K562 (cell line): ENCODE data around the gene AMMECR1. TPM values are rescaled to one million over a fixed set of nuclear protein-coding genes. Genes with fewer than 3 reads are reported as not detected.

ENCODE experiments used
- ATAC-seq: fragments of 200-7000 bp; cut with Tn5 transposase; 3 replicates; pipeline ENCODE4 v1.9.1; 2020; ENCODE audit warnings: moderate library complexity
- BruUV-seq: library from RNA; stranded (reverse); fragments of 400-500 nt; replicated peaks from 2 replicates; lab custom pipeline; 2021; lab: Mats Ljungman, UMichigan
- CTCF ChIA-PET: fragments of 300-600 bp; formaldehyde crosslinking; extraction: SDS; loops from one replicate; lab custom pipeline; 2021; ENCODE audit warnings: low intra/inter-chr PET ratio; lab: Yijun Ruan, JAX
- POLR2A ChIA-PET: fragments of 300-600, 350-650 bp; sonication (Branson Sonifier 250); formaldehyde crosslinking; extraction: SDS; loops from one replicate; lab custom pipeline; 2021; ENCODE audit warnings: antibody characterized with exemption, inconsistent platforms; lab: Yijun Ruan, JAX
- DNase-seq, 4 experiments: peaks; one replicate each; pipeline versions ENCODE4 v3.0.0 to v3.0.0-alpha.2; 2011 to 2018; ENCODE audit warnings: low spot score in 3 of 4, mixed read lengths in 3 of 4; ENCODE audit errors: extremely low read depth in 1 of 4
- FAIRE-seq: peaks from 2 replicates; lab custom pipeline; 2011; peaks lifted over from hg19 to GRCh38; lab: Jason Lieb, UNC
- H2AFZ ChIP-seq: 2 replicates; pipeline ENCODE4 v1.6.0; 2011; ENCODE audit warnings: low read depth, low read length, control low read depth, inconsistent platforms
- H3K27ac ChIP-seq: fragments of 200-600 bp; 3 replicates; pipeline ENCODE4 v1.8.0; 2011; ENCODE audit warnings: low read depth, mild to moderate bottlenecking, control low read depth, inconsistent platforms, low read length, moderate library complexity, mixed read lengths; ENCODE audit errors: extremely low read depth
- H3K27me3 ChIP-seq, 2 experiments: fragments of 300-600 bp in 1 of 2; 2 replicates in 1 of 2; 3 replicates in 1 of 2; pipeline versions ENCODE4 v1.6.0 to v1.8.0; 2011; ENCODE audit warnings: inconsistent platforms in 2 of 2, low read length in 2 of 2, mild to moderate bottlenecking in 1 of 2, mixed read lengths in 1 of 2, moderate library complexity in 1 of 2; ENCODE audit not compliant: control insufficient read depth in 2 of 2, insufficient read depth in 2 of 2
- H3K36me3 ChIP-seq: fragments of 300-600 bp; 3 replicates; pipeline ENCODE4 v1.8.0; 2011; ENCODE audit warnings: mild to moderate bottlenecking, low read length, inconsistent platforms; ENCODE audit not compliant: control insufficient read depth, insufficient read depth
- H3K4me1 ChIP-seq, 2 experiments: fragments of 200-600 bp in 1 of 2; replicated peaks in 1 of 2; 2 replicates in 1 of 2; 3 replicates in 1 of 2; pipeline versions ENCODE4 v1.5.1 to v1.8.0; 2011; ENCODE audit warnings: inconsistent platforms in 2 of 2, low read length in 2 of 2, mild to moderate bottlenecking in 1 of 2, mixed read lengths in 1 of 2, moderate library complexity in 1 of 2; ENCODE audit not compliant: control insufficient read depth in 2 of 2, insufficient read depth in 2 of 2
- H3K4me2 ChIP-seq: 2 replicates; pipeline ENCODE4 v1.6.1; 2011; ENCODE audit warnings: low read length, control low read depth, inconsistent platforms, mixed read lengths; ENCODE audit not compliant: insufficient read depth
- H3K4me3 ChIP-seq: fragments of 200-600 bp; sonication (generic), shearing (Covaris generic); 2 replicates; pipeline ENCODE4 v1.5.1; 2016; ENCODE audit warnings: control low read depth, inconsistent platforms
- H3K79me2 ChIP-seq: fragments of 200-600 bp; 3 replicates; pipeline ENCODE4 v1.8.0; 2011; ENCODE audit warnings: low read length, inconsistent platforms; ENCODE audit not compliant: control insufficient read depth, insufficient read depth
- H3K9ac ChIP-seq, 2 experiments: 2 replicates each; pipeline versions ENCODE4 v1.6.0 to v1.6.1; 2011; ENCODE audit warnings: low read depth in 2 of 2, low read length in 2 of 2, control low read depth in 1 of 2, inconsistent platforms in 1 of 2, mild to moderate bottlenecking in 1 of 2, mixed read lengths in 1 of 2; ENCODE audit not compliant: insufficient read depth in 1 of 2
- H3K9me1 ChIP-seq: one replicate; pipeline ENCODE4 v1.6.0; 2011; ENCODE audit warnings: inconsistent platforms, mild to moderate bottlenecking, low read length, moderate library complexity; ENCODE audit not compliant: control insufficient read depth, insufficient read depth
- H3K9me3 ChIP-seq: replicated peaks from 2 replicates; pipeline ENCODE4 v1.5.1; 2011; ENCODE audit warnings: low read depth, low read length, inconsistent platforms; ENCODE audit not compliant: control insufficient read depth, insufficient read depth
- H4K20me1 ChIP-seq: replicated peaks from 2 replicates; pipeline ENCODE4 v1.6.1; 2011; ENCODE audit warnings: low read length, inconsistent platforms, mixed read lengths; ENCODE audit not compliant: control insufficient read depth, insufficient read depth
- ATF2 ChIP-seq: sonication (generic); formaldehyde crosslinking; IDR thresholded peaks from 2 replicates; pipeline ENCODE4 v1.8.1; 2022; ENCODE audit warnings: missing genetic modification reagents
- BRD9 ChIP-seq: fragments of 450-650 bp; IDR thresholded peaks from 2 replicates; pipeline ENCODE4 v1.6.1; 2018; ENCODE audit warnings: low read depth; ENCODE audit not compliant: partially characterized antibody
- DACH1 ChIP-seq: fragments of 450-650 bp; IDR thresholded peaks from 2 replicates; pipeline ENCODE4 v1.6.1; 2018; ENCODE audit not compliant: partially characterized antibody
- E2F1 ChIP-seq: sonication (generic); formaldehyde crosslinking; IDR thresholded peaks from 2 replicates; pipeline ENCODE4 v1.8.1; 2023; ENCODE audit warnings: mild to moderate bottlenecking, missing genetic modification reagents, moderate library complexity
- HDAC3 ChIP-seq: fragments of 450-650 bp; IDR thresholded peaks from 2 replicates; pipeline ENCODE4 v1.6.1; 2018; ENCODE audit warnings: borderline replicate concordance, mild to moderate bottlenecking, moderate library complexity; ENCODE audit not compliant: partially characterized antibody
- HDGF ChIP-seq: fragments of 450-650 bp; IDR thresholded peaks from 2 replicates; pipeline ENCODE4 v1.6.1; 2016
- NONO ChIP-seq, 2 experiments: fragments of 200-400 bp in 1 of 2; fragments of 450-650 bp in 1 of 2; formaldehyde crosslinking in 1 of 2; IDR thresholded peaks; 2 replicates each; pipeline ENCODE4 v1.6.1; 2017; ENCODE audit warnings: low read depth in 2 of 2, mild to moderate bottlenecking in 2 of 2, moderate library complexity in 2 of 2, low read length in 1 of 2
- TCF3 ChIP-seq: sonication (generic); formaldehyde crosslinking; IDR thresholded peaks from 2 replicates; pipeline ENCODE4 v1.4.0; 2020; ENCODE audit warnings: mild to moderate bottlenecking, missing genetic modification reagents
- TFAM ChIP-seq: fragments of 250-450 bp; sonication (Bioruptor Pico); conservative IDR thresholded peaks from 2 replicates; pipeline ENCODE4 v1.5.0; 2021; ENCODE audit warnings: mild to moderate bottlenecking, moderate library complexity
- ZC3H8 ChIP-seq: fragments of 450-650 bp; IDR thresholded peaks from 2 replicates; pipeline ENCODE4 v1.6.1; 2017
- ZFPM2 ChIP-seq: fragments of 250-450 bp; sonication (Bioruptor Pico); IDR thresholded peaks from 2 replicates; pipeline ENCODE4 v1.5.1; 2022; ENCODE audit warnings: mild to moderate bottlenecking
- ZNF274 ChIP-seq: IDR thresholded peaks from 2 replicates; pipeline ENCODE4 v1.6.1; 2011; ENCODE audit warnings: low read depth, mild to moderate bottlenecking, low read length, moderate library complexity, borderline replicate concordance
- ZNF384 ChIP-seq: IDR thresholded peaks from 2 replicates; pipeline ENCODE4 v1.6.1; 2012; ENCODE audit warnings: low read depth, low read length, improper control_type of control experiment
- ZNF583 ChIP-seq: fragments of 250-450 bp; sonication (Bioruptor Pico); IDR thresholded peaks from 2 replicates; pipeline ENCODE4 v1.4.0; 2020
- ZNF707 ChIP-seq: fragments of 250-450 bp; sonication (Bioruptor Pico); conservative IDR thresholded peaks from 2 replicates; pipeline ENCODE4 v1.8.0; 2022; ENCODE audit warnings: inconsistent platforms, mild to moderate bottlenecking, moderate library complexity
- in situ Hi-C: fragments of 300-500 bp; cut with MboI; formaldehyde crosslinking; loops from 4 replicates; pipeline ENCODE4 v1.15.0; 2018; ENCODE audit warnings: inconsistent platforms, mixed read lengths
- intact Hi-C: fragments of 100-400 bp; cut with micrococcal nuclease; formaldehyde crosslinking; loops from 2 replicates; pipeline ENCODE4 v1.14.2; 2022
- polyA plus RNA-seq, 8 experiments: library from polyadenylated mRNA; depleted of rRNA in 4 of 8; stranded (reverse) in 5 of 8; unstranded in 3 of 8; fragments of >200 nt; fragmentation: Nextera tagmentation in 2 of 8; fragmentation: Illumina TruSeq in 1 of 8; extraction: Ambion mirVana in 2 of 8; extraction: Trizol in 1 of 8; gene quantifications; 2 replicates each; pipeline versions ENCODE4 v1.2.1 to v1.2.3, GENCODE V29; 2011 to 2014; ENCODE audit warnings: inconsistent platforms in 1 of 8, missing spikeins in 1 of 8
- total RNA-seq, 7 experiments: library from RNA; depleted of rRNA in 6 of 7; stranded (reverse); fragments of >200 nt in 6 of 7; fragmentation: Illumina TruSeq in 2 of 7; extraction: Trizol in 2 of 7; gene quantifications; 2 replicates each; pipeline versions ENCODE4 v1.2.1 to v1.2.3, GENCODE V29; 2011 to 2021; ENCODE audit warnings: low replicate concordance in 1 of 7
- TF ChIP-seq, protein P1 (sequence below): sonication (generic); formaldehyde crosslinking; IDR thresholded peaks from 2 replicates; pipeline ENCODE4 v1.8.0; 2023; ENCODE audit warnings: mild to moderate bottlenecking, missing genetic modification reagents

AMMECR1 gene
- total and polyA plus RNA-seq, 9 of the 15 experiments (the other 6 are each of a cell fraction or from before 2014, with no cell fraction given): 13.9 to 36.7 (median 23.6) TPM

GRCh38 chrX:110321670-110322069, 3.8 kb upstream of the AMMECR1 start (continued):
- TF ChIP-seq, protein P1, sequence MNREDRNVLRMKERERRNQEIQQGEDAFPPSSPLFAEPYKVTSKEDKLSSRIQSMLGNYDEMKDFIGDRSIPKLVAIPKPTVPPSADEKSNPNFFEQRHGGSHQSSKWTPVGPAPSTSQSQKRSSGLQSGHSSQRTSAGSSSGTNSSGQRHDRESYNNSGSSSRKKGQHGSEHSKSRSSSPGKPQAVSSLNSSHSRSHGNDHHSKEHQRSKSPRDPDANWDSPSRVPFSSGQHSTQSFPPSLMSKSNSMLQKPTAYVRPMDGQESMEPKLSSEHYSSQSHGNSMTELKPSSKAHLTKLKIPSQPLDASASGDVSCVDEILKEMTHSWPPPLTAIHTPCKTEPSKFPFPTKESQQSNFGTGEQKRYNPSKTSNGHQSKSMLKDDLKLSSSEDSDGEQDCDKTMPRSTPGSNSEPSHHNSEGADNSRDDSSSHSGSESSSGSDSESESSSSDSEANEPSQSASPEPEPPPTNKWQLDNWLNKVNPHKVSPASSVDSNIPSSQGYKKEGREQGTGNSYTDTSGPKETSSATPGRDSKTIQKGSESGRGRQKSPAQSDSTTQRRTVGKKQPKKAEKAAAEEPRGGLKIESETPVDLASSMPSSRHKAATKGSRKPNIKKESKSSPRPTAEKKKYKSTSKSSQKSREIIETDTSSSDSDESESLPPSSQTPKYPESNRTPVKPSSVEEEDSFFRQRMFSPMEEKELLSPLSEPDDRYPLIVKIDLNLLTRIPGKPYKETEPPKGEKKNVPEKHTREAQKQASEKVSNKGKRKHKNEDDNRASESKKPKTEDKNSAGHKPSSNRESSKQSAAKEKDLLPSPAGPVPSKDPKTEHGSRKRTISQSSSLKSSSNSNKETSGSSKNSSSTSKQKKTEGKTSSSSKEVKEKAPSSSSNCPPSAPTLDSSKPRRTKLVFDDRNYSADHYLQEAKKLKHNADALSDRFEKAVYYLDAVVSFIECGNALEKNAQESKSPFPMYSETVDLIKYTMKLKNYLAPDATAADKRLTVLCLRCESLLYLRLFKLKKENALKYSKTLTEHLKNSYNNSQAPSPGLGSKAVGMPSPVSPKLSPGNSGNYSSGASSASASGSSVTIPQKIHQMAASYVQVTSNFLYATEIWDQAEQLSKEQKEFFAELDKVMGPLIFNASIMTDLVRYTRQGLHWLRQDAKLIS (CRISPR knock-in tag): no peak
- TF ChIP-seq ZNF384 (no peak), ZNF274 (no peak)

DNA sequence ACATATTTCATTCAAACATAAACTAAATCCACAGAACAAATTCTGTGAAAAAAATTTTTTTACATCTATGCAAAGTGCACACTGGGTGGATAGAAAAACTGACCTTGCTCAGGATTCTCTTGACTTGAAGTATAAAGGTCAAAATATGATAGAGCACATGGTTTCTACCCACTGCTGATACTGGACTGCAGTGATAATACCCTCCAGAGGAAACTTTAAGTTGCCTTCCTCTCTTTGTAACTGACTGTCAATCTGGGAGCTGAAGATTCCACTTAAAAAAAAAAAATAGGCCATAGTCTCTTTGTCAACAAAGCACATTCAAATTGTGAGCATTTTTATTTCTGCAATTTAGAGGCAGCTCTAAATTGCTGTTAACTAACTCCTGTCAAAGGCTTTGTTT, 3.2 kb upstream of the AMMECR1 start:
- POLR2A ChIA-PET: interaction anchor here (0.5 to 1.1 kb wide), 4 partner anchors 9 to 82 kb away, joined by 3 read pairs; no protein-coding TSS in a partner anchor
- ATAC-seq (peak; percentile 8; the same call in 1 of the 3 replicates), FAIRE-seq (peak; percentile 84), DNase-seq (peak in 3 of 4 experiments; percentile 8 to 62 (median 38))
- H3K9me1 ChIP-seq: no peaks in the 10 kb centered on the region
- H3K79me2 ChIP-seq: peaks cover 24% of the 10 kb centered on the region
- no peaks in the 10 kb centered on the region for H4K20me1 ChIP-seq
- intact Hi-C loops (loop anchor here (2.0 kb wide), 1 partner anchor 88 kb away; no protein-coding TSS in a partner anchor), in situ Hi-C loops (loop anchor here (10.0 kb wide), 1 partner anchor 84 kb away; no protein-coding TSS in a partner anchor)
- H3K36me3 ChIP-seq: no peaks in the 10 kb centered on the region
- no peak overlapping the region; the same call in 1 of the 3 replicates for H3K27ac ChIP-seq
- H3K4me1 ChIP-seq: peaks cover 3 to 19% of the 10 kb centered on the region in 2 experiments; a peak in 2 of 5 replicates
- no peak overlapping the region for H3K9ac ChIP-seq
- H2AFZ ChIP-seq: peak overlapping the region; percentile 69; the same call in 1 of the 2 replicates
- no TSS peak for BruUV-seq
- CTCF ChIA-PET: no interaction called here
- H3K27me3 ChIP-seq: no peaks in the 10 kb centered on the region
- no peaks in the 10 kb centered on the region for H3K9me3 ChIP-seq
- no peak overlapping the region for H3K4me2 ChIP-seq
- no peak overlapping the region for H3K4me3 ChIP-seq
- TF ChIP-seq ZNF384 (peak; percentile 46; the same call in 1 of the 2 replicates), HDAC3 (no peak), E2F1 (CRISPR knock-in tag) (no peak), ZNF583 (no peak), ZNF707 (CRISPR knock-in tag) (no peak), NONO (IDR thresholded peaks at IDR 0.05; ENCODE audit: low read depth in 2 of 2, low read length in 1 of 2) (no peak), HDGF (no peak), TFAM (CRISPR knock-in tag) (no peak), ZFPM2 (CRISPR knock-in tag) (no peak), BRD9 (no peak), TCF3 (peak; percentile 61), ZC3H8 (no peak), ATF2 (CRISPR knock-in tag) (no peak), DACH1 (no peak)
